Measurements from ENCODE around the gene PIM2.

The PIM2 gene

DNA sequence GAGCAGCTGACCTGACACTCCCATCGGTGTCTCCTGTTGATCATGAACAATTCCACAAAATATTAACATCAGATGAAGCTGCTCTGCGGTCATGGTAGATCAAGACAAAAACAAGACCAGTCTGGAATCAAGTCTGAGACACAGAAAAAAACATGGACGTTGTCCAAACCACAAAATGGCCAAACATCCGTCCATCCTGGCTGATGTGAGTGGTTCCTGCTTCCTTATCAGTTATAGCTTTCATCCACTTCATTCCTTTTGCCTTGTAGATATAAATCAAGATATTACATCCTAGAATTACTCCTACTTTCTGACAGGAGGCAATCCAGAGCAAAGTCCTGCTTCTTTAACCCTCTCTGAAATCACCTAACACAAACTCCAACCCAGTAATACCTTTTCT lies 54.6 kb downstream of the PIM2 start:
- DNase-seq (ENCODE audit: low read depth), result no peak

Data from GM04504 (cell line).